ENCODE measurements around the gene CSNK1A1. TPM values are rescaled to one million over a fixed set of nuclear protein-coding genes. Genes with fewer than 3 reads are reported as not detected.
"Not testable (repeated sequence)": the region's sequence is repeated elsewhere in the genome, so short reads cannot be mapped to it uniquely, and the experiment has no call there.

Gene CSNK1A1
- total and polyA plus RNA-seq, 4 donors: 43.0 to 108 (median 78.2) TPM

- no peak for TF ChIP-seq FOXA2 (IDR thresholded peaks at IDR 0.05)
- TF ChIP-seq GABPA (IDR thresholded peaks at IDR 0.05 in 1 of 2, conservative IDR thresholded peaks at IDR 0.05 in 1 of 2): no peak
- TF ChIP-seq ATF3 (IDR thresholded peaks at IDR 0.05): no peak
These were observed 80.3 kb downstream of the CSNK1A1 start (continued) for GRCh38 chr5:149470942-149471341.

GRCh38 chr5:149466457-149466972 lies 84.7 kb downstream of the CSNK1A1 start:
- 75% methylated on average over 17 of the region's 17 CpGs for WGBS
- Histone ChIP-seq H3K36me3 (ENCODE audit: control insufficient read depth in 4 of 4, insufficient read depth in 3 of 4, low read depth in 1 of 4, low read length in 3 of 4) (no peaks in the 10 kb centered on the region), H3K9ac (ENCODE audit: low read depth in 1 of 2, low read length in 2 of 2) (no peak overlapping the region)

GRCh38 chr5:149464796-149465489 lies 86.3 kb downstream of the CSNK1A1 start:
- DNase-seq (ENCODE audit: low spot score): no peak
- 74% methylated on average over 8 of the region's 8 CpGs for WGBS
- TF ChIP-seq RAD21 (IDR thresholded peaks at IDR 0.05) (no peak), YY1 (IDR thresholded peaks at IDR 0.05) (no peak), MAX (IDR thresholded peaks at IDR 0.05) (no peak), GABPA (IDR thresholded peaks at IDR 0.05 in 1 of 2, conservative IDR thresholded peaks at IDR 0.05 in 1 of 2) (no peak), HNF4A (conservative IDR thresholded peaks at IDR 0.05) (no peak), NR2F2 (IDR thresholded peaks at IDR 0.05) (no peak), TAF1 (conservative IDR thresholded peaks at IDR 0.05) (no peak), EGR1 (IDR thresholded peaks at IDR 0.05; ENCODE audit: low read depth in 2 of 2) (no peak), REST (IDR thresholded peaks at IDR 0.05) (no peak), SP1 (IDR thresholded peaks at IDR 0.05) (no peak), ZBTB33 (IDR thresholded peaks at IDR 0.05) (no peak), JUND (IDR thresholded peaks at IDR 0.05) (no peak), ATF3 (IDR thresholded peaks at IDR 0.05) (no peak), FOXA2 (IDR thresholded peaks at IDR 0.05) (no peak), CTCF (IDR thresholded peaks at IDR 0.05; ENCODE audit: low read depth, low read length, missing input control) (no peak), RXRA (IDR thresholded peaks at IDR 0.05) (no peak), FOXA1 (IDR thresholded peaks at IDR 0.05) (no peak)
- Histone ChIP-seq H3K4me1 (ENCODE audit: control insufficient read depth in 4 of 4, insufficient read depth in 4 of 4, low read length in 3 of 4) (no peaks in the 10 kb centered on the region), H3K4me3 (ENCODE audit: low read depth in 1 of 3, low read length in 3 of 3) (no peak overlapping the region), H3K9me3 (ENCODE audit: control insufficient read depth in 4 of 4, low read length in 3 of 4) (no peaks in the 10 kb centered on the region), H3K27me3 (ENCODE audit: control insufficient read depth in 4 of 4, insufficient read depth in 4 of 4, low read length in 3 of 4) (no peaks in the 10 kb centered on the region), H3K36me3 (ENCODE audit: control insufficient read depth in 4 of 4, insufficient read depth in 3 of 4, low read depth in 1 of 4, low read length in 3 of 4) (no peaks in the 10 kb centered on the region), H3K9ac (ENCODE audit: low read depth in 1 of 2, low read length in 2 of 2) (no peak overlapping the region), H3K27ac (ENCODE audit: low read depth in 1 of 2, low read length in 2 of 2) (peak overlapping the region in 1 of 2 donors; percentile 31)

More at GRCh38 chr5:149466457-149466972, 84.7 kb downstream of the CSNK1A1 start:
- Histone ChIP-seq H3K27ac (ENCODE audit: low read depth in 1 of 2, low read length in 2 of 2) (no peak overlapping the region), H3K27me3 (ENCODE audit: control insufficient read depth in 4 of 4, insufficient read depth in 4 of 4, low read length in 3 of 4) (no peaks in the 10 kb centered on the region), H3K9me3 (ENCODE audit: control insufficient read depth in 4 of 4, low read length in 3 of 4) (no peaks in the 10 kb centered on the region), H3K4me1 (ENCODE audit: control insufficient read depth in 4 of 4, insufficient read depth in 4 of 4, low read length in 3 of 4) (peaks cover 0 to 5% (median 0%) of the 10 kb centered on the region in 4 donors), H3K4me3 (ENCODE audit: low read depth in 1 of 3, low read length in 3 of 3) (no peak overlapping the region)
- no peak for TF ChIP-seq TAF1 (conservative IDR thresholded peaks at IDR 0.05)
- no peak for TF ChIP-seq FOXA2 (IDR thresholded peaks at IDR 0.05)
- TF ChIP-seq HNF4A (conservative IDR thresholded peaks at IDR 0.05): no peak
- no peak for TF ChIP-seq SP1 (IDR thresholded peaks at IDR 0.05)
- no peak for TF ChIP-seq GABPA (IDR thresholded peaks at IDR 0.05 in 1 of 2, conservative IDR thresholded peaks at IDR 0.05 in 1 of 2)
- no peak for TF ChIP-seq EGR1 (IDR thresholded peaks at IDR 0.05; ENCODE audit: low read depth in 2 of 2)
- TF ChIP-seq RAD21 (IDR thresholded peaks at IDR 0.05): no peak
- no peak for DNase-seq (ENCODE audit: low spot score)

GRCh38 chr5:149461907-149462306 lies 89.3 kb downstream of the CSNK1A1 start:
- not testable (repeated sequence) for H3K27me3 ChIP-seq (ENCODE audit: control insufficient read depth in 4 of 4, insufficient read depth in 4 of 4, low read length in 3 of 4); H3K9ac ChIP-seq (ENCODE audit: low read depth in 1 of 2, low read length in 2 of 2); H3K9me3 ChIP-seq (ENCODE audit: control insufficient read depth in 4 of 4, low read length in 3 of 4); DNase-seq (ENCODE audit: low spot score); H3K27ac ChIP-seq (ENCODE audit: low read depth in 1 of 2, low read length in 2 of 2); H3K4me3 ChIP-seq (ENCODE audit: low read depth in 1 of 3, low read length in 3 of 3); H3K4me1 ChIP-seq (ENCODE audit: control insufficient read depth in 4 of 4, insufficient read depth in 4 of 4, low read length in 3 of 4); H3K36me3 ChIP-seq (ENCODE audit: control insufficient read depth in 4 of 4, insufficient read depth in 3 of 4, low read depth in 1 of 4, low read length in 3 of 4)
- WGBS: 88% methylated on average over 6 of the region's 6 CpGs

Data from liver (tissue), 9 donors.